Measurements from ENCODE around the gene CCSER2. TPM values are rescaled to one million over a fixed set of nuclear protein-coding genes. Genes with fewer than 3 reads are reported as not detected.

Gene CCSER2
- polyA plus RNA-seq, 1 of the 3 experiments (the other 2 are of a cell fraction) = 8.5 TPM

DNA sequence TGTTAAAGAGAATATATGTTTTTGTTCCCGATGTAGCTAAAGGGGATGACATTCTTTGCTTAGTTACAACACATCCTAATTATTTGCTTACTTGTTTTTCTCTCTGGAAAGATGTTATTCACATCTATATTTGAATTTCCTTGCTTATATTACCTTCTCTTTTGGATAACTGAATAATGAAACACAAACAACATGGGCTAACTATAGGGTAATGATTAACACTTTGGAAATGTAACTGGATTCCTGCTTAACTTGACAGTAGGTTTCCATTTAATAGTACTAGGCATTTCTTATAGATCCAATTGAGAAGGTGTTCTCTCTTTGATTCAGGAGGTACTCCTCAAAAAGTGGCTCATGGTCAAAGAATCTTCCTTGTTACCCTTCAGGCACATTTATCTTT is 141.1 kb downstream of the CCSER2 start:
- H3K27ac ChIP-seq (ENCODE audit: low read depth in 2 of 2, low read length in 1 of 2) = no peak overlapping the region
- ChIA-PET CTCF (no interaction called here), POLR2A (no interaction called here)
- H3K9ac ChIP-seq = no peak overlapping the region
- 93% methylated on average over 1 of the region's 1 CpG for WGBS (ENCODE audit: low lambda C conversion rate)
- peaks cover 5% of the 10 kb centered on the region for H3F3A ChIP-seq (replicated peaks; ENCODE audit: insufficient read depth)
- H3K4me3 ChIP-seq (ENCODE audit: low read depth in 2 of 2, low read length in 1 of 2) = no peak overlapping the region
- peaks cover 6% of the 10 kb centered on the region; the same call in 1 of the 2 replicates for H3K79me2 ChIP-seq (ENCODE audit: insufficient read depth)
- peaks cover 16 to 49% of the 10 kb centered on the region in 2 experiments for H3K36me3 ChIP-seq (replicated peaks in 1 of 2; ENCODE audit: control insufficient read depth in 1 of 2, insufficient read depth in 2 of 2, low read length in 1 of 2)
- H3K4me1 ChIP-seq (ENCODE audit: control insufficient read depth in 1 of 2, insufficient read depth in 2 of 2, low read depth in 1 of 2, low read length in 1 of 2) = no peaks in the 10 kb centered on the region
- no peak overlapping the region for H3K4me2 ChIP-seq
- no peaks in the 10 kb centered on the region for H3K27me3 ChIP-seq (ENCODE audit: insufficient read depth)
- no peaks in the 10 kb centered on the region for H3K9me2 ChIP-seq
- no peak overlapping the region for H2AFZ ChIP-seq (ENCODE audit: low read depth)
- DNase-seq = no peak
- H4K20me1 ChIP-seq (ENCODE audit: insufficient read depth) = no peaks in the 10 kb centered on the region
- TF ChIP-seq POLR2AphosphoS5 (IDR thresholded peaks at IDR 0.05; ENCODE audit: low read depth, low read length) = no peak
- TF ChIP-seq RXRA (IDR thresholded peaks at IDR 0.05; ENCODE audit: borderline replicate concordance, low read depth) = no peak
- no peak for TF ChIP-seq ELF1 (IDR thresholded peaks at IDR 0.05)
- no peak for TF ChIP-seq SIN3A (IDR thresholded peaks at IDR 0.05; ENCODE audit: borderline replicate concordance, low read depth, low read length)
- no peak for TF ChIP-seq RFX5 (IDR thresholded peaks at IDR 0.05; ENCODE audit: low read length)
- TF ChIP-seq TCF12 (IDR thresholded peaks at IDR 0.05) = no peak
- no peak for TF ChIP-seq RAD21 (IDR thresholded peaks at IDR 0.05; ENCODE audit: low read length)
- TF ChIP-seq MXI1 (IDR thresholded peaks at IDR 0.05; ENCODE audit: low read depth, low read length) = no peak
- TF ChIP-seq, protein P1, sequence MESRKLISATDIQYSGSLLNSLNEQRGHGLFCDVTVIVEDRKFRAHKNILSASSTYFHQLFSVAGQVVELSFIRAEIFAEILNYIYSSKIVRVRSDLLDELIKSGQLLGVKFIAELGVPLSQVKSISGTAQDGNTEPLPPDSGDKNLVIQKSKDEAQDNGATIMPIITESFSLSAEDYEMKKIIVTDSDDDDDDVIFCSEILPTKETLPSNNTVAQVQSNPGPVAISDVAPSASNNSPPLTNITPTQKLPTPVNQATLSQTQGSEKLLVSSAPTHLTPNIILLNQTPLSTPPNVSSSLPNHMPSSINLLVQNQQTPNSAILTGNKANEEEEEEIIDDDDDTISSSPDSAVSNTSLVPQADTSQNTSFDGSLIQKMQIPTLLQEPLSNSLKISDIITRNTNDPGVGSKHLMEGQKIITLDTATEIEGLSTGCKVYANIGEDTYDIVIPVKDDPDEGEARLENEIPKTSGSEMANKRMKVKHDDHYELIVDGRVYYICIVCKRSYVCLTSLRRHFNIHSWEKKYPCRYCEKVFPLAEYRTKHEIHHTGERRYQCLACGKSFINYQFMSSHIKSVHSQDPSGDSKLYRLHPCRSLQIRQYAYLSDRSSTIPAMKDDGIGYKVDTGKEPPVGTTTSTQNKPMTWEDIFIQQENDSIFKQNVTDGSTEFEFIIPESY (IDR thresholded peaks at IDR 0.05; ENCODE audit: borderline replicate concordance, low read depth) = no peak
- TF ChIP-seq, protein P2, sequence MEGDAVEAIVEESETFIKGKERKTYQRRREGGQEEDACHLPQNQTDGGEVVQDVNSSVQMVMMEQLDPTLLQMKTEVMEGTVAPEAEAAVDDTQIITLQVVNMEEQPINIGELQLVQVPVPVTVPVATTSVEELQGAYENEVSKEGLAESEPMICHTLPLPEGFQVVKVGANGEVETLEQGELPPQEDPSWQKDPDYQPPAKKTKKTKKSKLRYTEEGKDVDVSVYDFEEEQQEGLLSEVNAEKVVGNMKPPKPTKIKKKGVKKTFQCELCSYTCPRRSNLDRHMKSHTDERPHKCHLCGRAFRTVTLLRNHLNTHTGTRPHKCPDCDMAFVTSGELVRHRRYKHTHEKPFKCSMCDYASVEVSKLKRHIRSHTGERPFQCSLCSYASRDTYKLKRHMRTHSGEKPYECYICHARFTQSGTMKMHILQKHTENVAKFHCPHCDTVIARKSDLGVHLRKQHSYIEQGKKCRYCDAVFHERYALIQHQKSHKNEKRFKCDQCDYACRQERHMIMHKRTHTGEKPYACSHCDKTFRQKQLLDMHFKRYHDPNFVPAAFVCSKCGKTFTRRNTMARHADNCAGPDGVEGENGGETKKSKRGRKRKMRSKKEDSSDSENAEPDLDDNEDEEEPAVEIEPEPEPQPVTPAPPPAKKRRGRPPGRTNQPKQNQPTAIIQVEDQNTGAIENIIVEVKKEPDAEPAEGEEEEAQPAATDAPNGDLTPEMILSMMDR (IDR thresholded peaks at IDR 0.05) = no peak
- no peak for TF ChIP-seq RCOR1 (IDR thresholded peaks at IDR 0.05; ENCODE audit: low read length)
- TF ChIP-seq, protein P3, sequence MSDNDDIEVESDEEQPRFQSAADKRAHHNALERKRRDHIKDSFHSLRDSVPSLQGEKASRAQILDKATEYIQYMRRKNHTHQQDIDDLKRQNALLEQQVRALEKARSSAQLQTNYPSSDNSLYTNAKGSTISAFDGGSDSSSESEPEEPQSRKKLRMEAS (IDR thresholded peaks at IDR 0.05; ENCODE audit: low read depth) = no peak
- TF ChIP-seq EZH2phosphoT487 (IDR thresholded peaks at IDR 0.05; ENCODE audit: borderline replicate concordance, low read depth) = no peak
- TF ChIP-seq TAF1 (IDR thresholded peaks at IDR 0.05; ENCODE audit: borderline replicate concordance, low read depth, low read length) = no peak
- no peak for TF ChIP-seq JUND (IDR thresholded peaks at IDR 0.05)
- H3K9me3 ChIP-seq = no peaks in the 10 kb centered on the region

DNA sequence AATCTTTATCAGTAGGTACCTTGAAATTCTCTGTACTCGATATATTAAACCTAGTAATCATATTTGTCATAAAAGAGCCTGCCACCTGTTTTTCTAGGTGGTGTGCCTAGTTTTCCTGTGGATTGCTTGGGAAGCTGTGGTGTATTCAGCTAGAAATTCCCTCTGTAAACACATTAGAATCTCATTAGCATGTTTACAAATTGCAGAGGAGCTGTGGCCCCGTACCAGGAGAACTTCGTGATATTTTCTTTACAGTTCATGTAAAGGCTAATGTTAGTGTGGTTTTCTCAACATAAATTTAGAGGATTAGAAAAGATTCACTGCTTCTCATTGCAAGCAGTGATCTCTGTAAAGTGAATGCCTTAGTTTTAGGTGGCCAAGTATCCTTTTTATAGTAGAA is 144.7 kb downstream of the CCSER2 start:
- Histone ChIP-seq H3K4me1 (ENCODE audit: control insufficient read depth in 1 of 2, insufficient read depth in 2 of 2, low read depth in 1 of 2, low read length in 1 of 2) (no peaks in the 10 kb centered on the region; a peak in 1 of 4 replicates), H2AFZ (ENCODE audit: low read depth) (no peak overlapping the region), H4K20me1 (ENCODE audit: insufficient read depth) (no peaks in the 10 kb centered on the region), H3K4me3 (ENCODE audit: low read depth in 2 of 2, low read length in 1 of 2) (no peak overlapping the region), H3K27me3 (ENCODE audit: insufficient read depth) (no peaks in the 10 kb centered on the region), H3K9me2 (no peaks in the 10 kb centered on the region), H3F3A (replicated peaks; ENCODE audit: insufficient read depth) (peaks cover 7% of the 10 kb centered on the region), H3K27ac (ENCODE audit: low read depth in 2 of 2, low read length in 1 of 2) (no peak overlapping the region; a peak in 1 of 4 replicates), H3K4me2 (no peak overlapping the region), H3K79me2 (ENCODE audit: insufficient read depth) (peaks cover 5% of the 10 kb centered on the region; the same call in 1 of the 2 replicates), H3K36me3 (replicated peaks in 1 of 2; ENCODE audit: control insufficient read depth in 1 of 2, insufficient read depth in 2 of 2, low read length in 1 of 2) (peaks cover 17 to 36% of the 10 kb centered on the region in 2 experiments), H3K9me3 (no peaks in the 10 kb centered on the region), H3K9ac (no peak overlapping the region)
- ChIA-PET POLR2A (no interaction called here), CTCF (interaction anchor here (0.6 to 2.3 kb wide), 2 partner anchors 64 to 269 kb away, joined by 3 to 5 read pairs; no protein-coding TSS in a partner anchor)
- DNase-seq = no peak
- 91% methylated on average over 3 of the region's 3 CpGs for WGBS (ENCODE audit: low lambda C conversion rate)
- no peak for TF ChIP-seq POLR2AphosphoS5 (IDR thresholded peaks at IDR 0.05; ENCODE audit: low read depth, low read length)
- TF ChIP-seq ELF1 (IDR thresholded peaks at IDR 0.05) = no peak
- TF ChIP-seq SMC3 (IDR thresholded peaks at IDR 0.05; ENCODE audit: low read depth, low read length) = no peak
- TF ChIP-seq, protein P4, sequence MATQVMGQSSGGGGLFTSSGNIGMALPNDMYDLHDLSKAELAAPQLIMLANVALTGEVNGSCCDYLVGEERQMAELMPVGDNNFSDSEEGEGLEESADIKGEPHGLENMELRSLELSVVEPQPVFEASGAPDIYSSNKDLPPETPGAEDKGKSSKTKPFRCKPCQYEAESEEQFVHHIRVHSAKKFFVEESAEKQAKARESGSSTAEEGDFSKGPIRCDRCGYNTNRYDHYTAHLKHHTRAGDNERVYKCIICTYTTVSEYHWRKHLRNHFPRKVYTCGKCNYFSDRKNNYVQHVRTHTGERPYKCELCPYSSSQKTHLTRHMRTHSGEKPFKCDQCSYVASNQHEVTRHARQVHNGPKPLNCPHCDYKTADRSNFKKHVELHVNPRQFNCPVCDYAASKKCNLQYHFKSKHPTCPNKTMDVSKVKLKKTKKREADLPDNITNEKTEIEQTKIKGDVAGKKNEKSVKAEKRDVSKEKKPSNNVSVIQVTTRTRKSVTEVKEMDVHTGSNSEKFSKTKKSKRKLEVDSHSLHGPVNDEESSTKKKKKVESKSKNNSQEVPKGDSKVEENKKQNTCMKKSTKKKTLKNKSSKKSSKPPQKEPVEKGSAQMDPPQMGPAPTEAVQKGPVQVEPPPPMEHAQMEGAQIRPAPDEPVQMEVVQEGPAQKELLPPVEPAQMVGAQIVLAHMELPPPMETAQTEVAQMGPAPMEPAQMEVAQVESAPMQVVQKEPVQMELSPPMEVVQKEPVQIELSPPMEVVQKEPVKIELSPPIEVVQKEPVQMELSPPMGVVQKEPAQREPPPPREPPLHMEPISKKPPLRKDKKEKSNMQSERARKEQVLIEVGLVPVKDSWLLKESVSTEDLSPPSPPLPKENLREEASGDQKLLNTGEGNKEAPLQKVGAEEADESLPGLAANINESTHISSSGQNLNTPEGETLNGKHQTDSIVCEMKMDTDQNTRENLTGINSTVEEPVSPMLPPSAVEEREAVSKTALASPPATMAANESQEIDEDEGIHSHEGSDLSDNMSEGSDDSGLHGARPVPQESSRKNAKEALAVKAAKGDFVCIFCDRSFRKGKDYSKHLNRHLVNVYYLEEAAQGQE (IDR thresholded peaks at IDR 0.05; ENCODE audit: low read depth, low read length) = no peak
- TF ChIP-seq TAF1 (IDR thresholded peaks at IDR 0.05; ENCODE audit: borderline replicate concordance, low read depth, low read length) = no peak
- TF ChIP-seq NFIC (IDR thresholded peaks at IDR 0.05; ENCODE audit: borderline replicate concordance) = no peak

Measured in SK-N-SH (cell line).